DND-41 (cell line): ENCODE results near the gene CDH3.
A peak's percentile ranks its signal among the peaks of the same experiment; 100 is the strongest.

Source experiments
- ATAC-seq: fragments of 200-7000 bp; cut with Tn5 transposase; 3 replicates; pipeline ENCODE4 v1.9.1; 2021; ENCODE audit warnings: low read depth; ENCODE audit not compliant: insufficient read depth
- DNase-seq: peaks from one replicate; pipeline ENCODE4 v3.0.0-alpha.2; 2020
- H2AFZ ChIP-seq: 2 replicates; pipeline ENCODE4 v1.6.0; 2012; ENCODE audit warnings: low read depth, low read length
- H3K27ac ChIP-seq: 2 replicates; pipeline ENCODE4 v1.5.1; 2012; ENCODE audit warnings: low read length, inconsistent platforms
- H3K27me3 ChIP-seq: fragments of 200-600 bp; sonication (generic); 2 replicates; pipeline ENCODE4 v1.6.0; 2012; ENCODE audit warnings: low read length, mild to moderate bottlenecking, inconsistent platforms; ENCODE audit not compliant: insufficient read depth, poor library complexity
- H3K36me3 ChIP-seq: 2 replicates; pipeline ENCODE4 v1.5.1; 2012; ENCODE audit warnings: low read length, inconsistent platforms; ENCODE audit not compliant: insufficient read depth
- H3K4me1 ChIP-seq: 2 replicates; pipeline ENCODE4 v1.5.1; 2012; ENCODE audit warnings: mild to moderate bottlenecking, low read length; ENCODE audit not compliant: insufficient read depth
- H3K4me2 ChIP-seq: 2 replicates; pipeline ENCODE4 v1.6.0; 2012; ENCODE audit warnings: mild to moderate bottlenecking, moderate library complexity, low read length, inconsistent platforms; ENCODE audit not compliant: insufficient read depth
- H3K4me3 ChIP-seq, 2 experiments: fragments of 200-600 bp in 1 of 2; shearing (Covaris generic) in 1 of 2; 2 replicates each; pipeline ENCODE4 v1.5.1; 2012 to 2016; ENCODE audit warnings: inconsistent platforms in 2 of 2, low read length in 2 of 2, mild to moderate bottlenecking in 2 of 2, low read depth in 1 of 2, moderate library complexity in 1 of 2
- H3K79me2 ChIP-seq: 2 replicates; pipeline ENCODE4 v1.6.0; 2012; ENCODE audit warnings: low read length, inconsistent platforms; ENCODE audit not compliant: insufficient read depth
- H3K9ac ChIP-seq: 2 replicates; pipeline ENCODE4 v1.6.0; 2012; ENCODE audit warnings: low read depth, mild to moderate bottlenecking, inconsistent platforms, low read length, moderate library complexity
- H3K9me3 ChIP-seq: 2 replicates; pipeline ENCODE4 v1.5.1; 2012; ENCODE audit warnings: low read length, moderate library complexity, mild to moderate bottlenecking, inconsistent platforms; ENCODE audit not compliant: insufficient read depth, severe bottlenecking
- H4K20me1 ChIP-seq: 2 replicates; pipeline ENCODE4 v1.6.0; 2012; ENCODE audit warnings: low read length; ENCODE audit not compliant: insufficient read depth
- CTCF ChIP-seq: IDR thresholded peaks from 2 replicates; pipeline ENCODE4 v1.5.1; 2012; ENCODE audit warnings: borderline replicate concordance, low read length, moderate library complexity, mild to moderate bottlenecking; ENCODE audit not compliant: poor library complexity, severe bottlenecking; ENCODE audit errors: extremely low read depth
- EZH2 ChIP-seq: IDR thresholded peaks from 3 replicates; pipeline ENCODE4 v1.6.1; 2012; ENCODE audit warnings: borderline replicate concordance, low read depth, mild to moderate bottlenecking, moderate library complexity, low read length, inconsistent platforms; ENCODE audit not compliant: severe bottlenecking

CDH3 gene

DNA sequence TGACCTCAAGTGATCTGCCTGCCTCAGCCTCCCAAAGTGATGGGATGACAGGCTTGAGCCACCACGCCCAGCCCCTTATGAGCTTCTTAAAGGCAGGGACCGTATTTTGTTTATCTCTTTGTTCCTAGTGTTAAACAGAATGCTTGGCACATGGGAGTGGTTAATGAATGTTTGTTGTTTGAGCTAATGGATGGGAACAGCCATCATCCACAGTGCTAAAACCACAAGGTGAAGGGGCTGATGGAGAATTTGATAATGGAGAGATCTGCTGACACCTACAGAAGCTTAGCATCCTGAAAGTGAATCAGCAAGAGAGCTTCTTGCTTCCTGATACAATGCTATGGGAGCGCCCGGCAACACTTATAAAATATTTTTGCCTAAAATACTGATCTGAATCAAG is 83.4 kb downstream of the CDH3 start:
- ATAC-seq: no peak

DNA sequence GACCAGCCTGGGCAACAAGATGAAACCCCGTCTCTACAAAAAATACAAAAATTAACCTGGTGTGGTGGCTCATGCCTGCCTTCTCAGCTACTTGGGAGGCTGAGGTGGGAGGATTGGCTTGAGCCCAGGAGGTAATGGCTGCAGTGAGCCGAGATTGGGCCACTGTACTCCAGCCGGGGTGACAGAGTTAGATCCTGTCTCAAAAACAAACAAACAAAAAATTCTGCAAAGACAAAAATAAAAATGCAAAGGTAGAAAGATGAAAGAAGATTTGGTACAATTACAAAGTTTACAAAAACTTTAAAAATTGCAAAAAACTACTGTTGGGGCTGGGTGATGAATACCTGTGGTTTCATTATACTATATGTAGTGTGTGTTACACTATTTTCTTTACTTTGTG is 86.5 kb downstream of the CDH3 start:
- Histone ChIP-seq H3K9me3 (no peaks in the 10 kb centered on the region), H3K79me2 (no peaks in the 10 kb centered on the region), H2AFZ (no peak overlapping the region), H3K9ac (no peak overlapping the region), H3K4me1 (no peaks in the 10 kb centered on the region), H3K4me2 (no peak overlapping the region), H3K27ac (no peak overlapping the region), H3K27me3 (peaks cover 8% of the 10 kb centered on the region), H3K36me3 (no peaks in the 10 kb centered on the region), H4K20me1 (no peaks in the 10 kb centered on the region), H3K4me3 (no peak overlapping the region)
- DNase-seq: no peak
- no peak for TF ChIP-seq CTCF
- no peak for TF ChIP-seq EZH2
- ATAC-seq: no peak

More for the DNA sequence above, 83.4 kb downstream of the CDH3 start:
- no peak overlapping the region for H3K27ac ChIP-seq
- no peaks in the 10 kb centered on the region for H3K4me1 ChIP-seq
- no peaks in the 10 kb centered on the region for H3K36me3 ChIP-seq
- TF ChIP-seq EZH2 (no peak), CTCF (no peak)
- H3K27me3 ChIP-seq: peaks cover 5% of the 10 kb centered on the region
- no peak for DNase-seq
- no peak overlapping the region for H2AFZ ChIP-seq
- no peak overlapping the region for H3K9ac ChIP-seq
- H3K79me2 ChIP-seq: no peaks in the 10 kb centered on the region
- no peak overlapping the region for H3K4me3 ChIP-seq
- no peaks in the 10 kb centered on the region for H3K9me3 ChIP-seq
- H4K20me1 ChIP-seq: no peaks in the 10 kb centered on the region
- no peak overlapping the region for H3K4me2 ChIP-seq

DNA sequence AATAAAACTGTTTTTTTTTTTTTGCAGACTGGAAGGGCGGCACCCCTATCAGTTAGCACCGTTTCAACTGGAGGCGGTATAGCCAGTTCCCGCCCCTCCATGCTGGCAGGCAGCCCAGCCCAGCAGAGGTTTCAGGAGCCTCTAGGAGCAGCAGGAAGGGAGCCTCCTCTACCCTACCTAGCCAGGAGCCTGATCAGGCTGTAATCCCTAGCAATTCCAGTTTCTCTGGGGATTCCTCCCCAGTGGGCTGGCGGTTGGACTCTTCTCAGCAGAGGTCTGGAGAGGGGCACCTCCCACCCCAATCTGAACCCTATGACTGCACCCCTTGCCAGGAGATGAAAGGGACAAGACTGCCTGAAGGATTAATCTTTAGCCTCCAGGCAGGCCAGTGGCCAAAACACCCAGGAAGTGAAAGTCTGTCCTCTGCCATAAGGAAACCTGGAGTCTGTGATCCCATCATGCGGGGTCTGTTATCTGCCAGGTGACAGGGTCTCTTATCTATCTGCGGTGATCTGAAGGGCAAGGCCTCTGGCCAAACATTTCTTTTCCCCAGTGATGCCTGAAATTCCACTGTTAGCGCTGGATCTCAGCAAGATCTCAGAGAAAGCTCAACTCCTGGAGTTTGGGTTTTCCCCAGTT is 87.1 kb downstream of the CDH3 start:
- H3K27me3 ChIP-seq: peaks cover 8% of the 10 kb centered on the region
- peak; percentile 10 for DNase-seq
- no peak overlapping the region for H3K4me3 ChIP-seq
- ATAC-seq: no peak
- no peaks in the 10 kb centered on the region for H3K9me3 ChIP-seq
- H3K9ac ChIP-seq: no peak overlapping the region
- H3K79me2 ChIP-seq: no peaks in the 10 kb centered on the region
- no peak overlapping the region for H3K4me2 ChIP-seq
- no peaks in the 10 kb centered on the region for H3K4me1 ChIP-seq
- H4K20me1 ChIP-seq: no peaks in the 10 kb centered on the region
- TF ChIP-seq EZH2: no peak
- no peak for TF ChIP-seq CTCF
- no peak overlapping the region for H2AFZ ChIP-seq
- no peak overlapping the region for H3K27ac ChIP-seq
- H3K36me3 ChIP-seq: no peaks in the 10 kb centered on the region
